ENCODE measurements around the gene SLC22A14. TPM values are rescaled to one million over a fixed set of nuclear protein-coding genes. Genes with fewer than 3 reads are reported as not detected.

The SLC22A14 gene
- total and polyA plus RNA-seq, 4 donors: 0.17 TPM; not detected in 3

GRCh38 chr3:38334142-38335055 lies 52.3 kb downstream of the SLC22A14 start:
- WGBS: 84% methylated on average over 5 of the region's 5 CpGs
- no peaks in the 10 kb centered on the region for H3K9me3 ChIP-seq (ENCODE audit: control insufficient read depth in 4 of 4, low read length in 3 of 4)
- no peaks in the 10 kb centered on the region for H3K36me3 ChIP-seq (ENCODE audit: control insufficient read depth in 4 of 4, insufficient read depth in 3 of 4, low read depth in 1 of 4, low read length in 3 of 4)
- no peak for TF ChIP-seq TAF1 (conservative IDR thresholded peaks at IDR 0.05)
- no peak for TF ChIP-seq GABPA (IDR thresholded peaks at IDR 0.05 in 1 of 2, conservative IDR thresholded peaks at IDR 0.05 in 1 of 2)
- no peak for TF ChIP-seq JUND (IDR thresholded peaks at IDR 0.05)
- TF ChIP-seq NR2F2 (IDR thresholded peaks at IDR 0.05): no peak
- TF ChIP-seq, protein P1, sequence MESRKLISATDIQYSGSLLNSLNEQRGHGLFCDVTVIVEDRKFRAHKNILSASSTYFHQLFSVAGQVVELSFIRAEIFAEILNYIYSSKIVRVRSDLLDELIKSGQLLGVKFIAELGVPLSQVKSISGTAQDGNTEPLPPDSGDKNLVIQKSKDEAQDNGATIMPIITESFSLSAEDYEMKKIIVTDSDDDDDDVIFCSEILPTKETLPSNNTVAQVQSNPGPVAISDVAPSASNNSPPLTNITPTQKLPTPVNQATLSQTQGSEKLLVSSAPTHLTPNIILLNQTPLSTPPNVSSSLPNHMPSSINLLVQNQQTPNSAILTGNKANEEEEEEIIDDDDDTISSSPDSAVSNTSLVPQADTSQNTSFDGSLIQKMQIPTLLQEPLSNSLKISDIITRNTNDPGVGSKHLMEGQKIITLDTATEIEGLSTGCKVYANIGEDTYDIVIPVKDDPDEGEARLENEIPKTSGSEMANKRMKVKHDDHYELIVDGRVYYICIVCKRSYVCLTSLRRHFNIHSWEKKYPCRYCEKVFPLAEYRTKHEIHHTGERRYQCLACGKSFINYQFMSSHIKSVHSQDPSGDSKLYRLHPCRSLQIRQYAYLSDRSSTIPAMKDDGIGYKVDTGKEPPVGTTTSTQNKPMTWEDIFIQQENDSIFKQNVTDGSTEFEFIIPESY (IDR thresholded peaks at IDR 0.05): no peak
- TF ChIP-seq FOXA1 (IDR thresholded peaks at IDR 0.05): no peak
- TF ChIP-seq RAD21 (IDR thresholded peaks at IDR 0.05): no peak
- TF ChIP-seq FOXA2 (IDR thresholded peaks at IDR 0.05): no peak
- no peak for TF ChIP-seq CTCF (IDR thresholded peaks at IDR 0.05; ENCODE audit: low read depth, low read length, missing input control)
- no peak for TF ChIP-seq RXRA (IDR thresholded peaks at IDR 0.05)
- no peak for TF ChIP-seq HNF4A (conservative IDR thresholded peaks at IDR 0.05)
- no peak for TF ChIP-seq HNF4G (IDR thresholded peaks at IDR 0.05)
- TF ChIP-seq, protein P2, sequence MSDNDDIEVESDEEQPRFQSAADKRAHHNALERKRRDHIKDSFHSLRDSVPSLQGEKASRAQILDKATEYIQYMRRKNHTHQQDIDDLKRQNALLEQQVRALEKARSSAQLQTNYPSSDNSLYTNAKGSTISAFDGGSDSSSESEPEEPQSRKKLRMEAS (IDR thresholded peaks at IDR 0.05): no peak
- TF ChIP-seq, protein P3, sequence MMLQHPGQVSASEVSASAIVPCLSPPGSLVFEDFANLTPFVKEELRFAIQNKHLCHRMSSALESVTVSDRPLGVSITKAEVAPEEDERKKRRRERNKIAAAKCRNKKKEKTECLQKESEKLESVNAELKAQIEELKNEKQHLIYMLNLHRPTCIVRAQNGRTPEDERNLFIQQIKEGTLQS (IDR thresholded peaks at IDR 0.05): no peak
- H3K27me3 ChIP-seq (ENCODE audit: control insufficient read depth in 4 of 4, insufficient read depth in 4 of 4, low read length in 3 of 4): no peaks in the 10 kb centered on the region
- DNase-seq (ENCODE audit: low spot score): no peak
- H3K4me1 ChIP-seq (ENCODE audit: control insufficient read depth in 4 of 4, insufficient read depth in 4 of 4, low read length in 3 of 4): peaks cover 3 to 16% (median 11%) of the 10 kb centered on the region in 4 donors
- no peak overlapping the region for H3K4me3 ChIP-seq (ENCODE audit: low read depth in 1 of 3, low read length in 3 of 3)
- no peak overlapping the region for H3K27ac ChIP-seq (ENCODE audit: low read depth in 1 of 2, low read length in 2 of 2)
- no peak overlapping the region for H3K9ac ChIP-seq (ENCODE audit: low read depth in 1 of 2, low read length in 2 of 2)

DNA sequence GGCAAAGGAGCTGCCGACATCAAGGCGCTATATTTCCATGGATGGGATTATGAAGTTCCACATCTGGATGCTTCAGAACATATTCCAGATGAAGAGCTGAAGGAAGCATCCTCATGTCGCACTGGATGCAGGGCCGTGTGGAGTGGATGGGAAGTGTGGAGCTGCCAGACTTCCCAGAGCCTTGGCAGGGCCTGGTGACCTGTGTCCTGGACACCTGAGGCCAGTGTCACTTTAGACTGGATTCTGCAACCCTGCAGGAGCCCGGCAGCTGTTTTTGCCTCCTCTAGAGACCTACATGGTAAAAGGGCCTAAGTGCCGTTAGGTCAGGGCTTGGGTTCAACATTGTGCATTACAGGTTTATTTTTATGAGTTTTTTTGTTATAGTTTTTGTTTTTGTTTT lies 53.2 kb downstream of the SLC22A14 start:
- Histone ChIP-seq H3K9me3 (ENCODE audit: control insufficient read depth in 4 of 4, low read length in 3 of 4) (no peaks in the 10 kb centered on the region), H3K9ac (ENCODE audit: low read depth in 1 of 2, low read length in 2 of 2) (no peak overlapping the region), H3K27ac (ENCODE audit: low read depth in 1 of 2, low read length in 2 of 2) (no peak overlapping the region), H3K27me3 (ENCODE audit: control insufficient read depth in 4 of 4, insufficient read depth in 4 of 4, low read length in 3 of 4) (no peaks in the 10 kb centered on the region), H3K4me1 (ENCODE audit: control insufficient read depth in 4 of 4, insufficient read depth in 4 of 4, low read length in 3 of 4) (peaks cover 3 to 16% (median 11%) of the 10 kb centered on the region in 4 donors), H3K4me3 (ENCODE audit: low read depth in 1 of 3, low read length in 3 of 3) (no peak overlapping the region), H3K36me3 (ENCODE audit: control insufficient read depth in 4 of 4, insufficient read depth in 3 of 4, low read depth in 1 of 4, low read length in 3 of 4) (no peaks in the 10 kb centered on the region)
- WGBS: 74% methylated on average over 6 of the region's 6 CpGs
- DNase-seq (ENCODE audit: low spot score): no peak
- no peak for TF ChIP-seq EGR1 (IDR thresholded peaks at IDR 0.05; ENCODE audit: low read depth in 2 of 2)
- TF ChIP-seq, protein P3 (IDR thresholded peaks at IDR 0.05): no peak
- TF ChIP-seq RAD21 (IDR thresholded peaks at IDR 0.05): no peak
- no peak for TF ChIP-seq FOXA2 (IDR thresholded peaks at IDR 0.05)
- TF ChIP-seq RXRA (IDR thresholded peaks at IDR 0.05): no peak
- TF ChIP-seq CTCF (IDR thresholded peaks at IDR 0.05; ENCODE audit: low read depth, low read length, missing input control): no peak
- TF ChIP-seq HNF4G (IDR thresholded peaks at IDR 0.05): no peak
- no peak for TF ChIP-seq YY1 (IDR thresholded peaks at IDR 0.05)
- TF ChIP-seq JUND (IDR thresholded peaks at IDR 0.05): no peak

Measured in liver (tissue), 9 donors.